ENCODE results near the gene SLC16A9.
"Not testable (repeated sequence)": the region's sequence is repeated elsewhere in the genome, so short reads cannot be mapped to it uniquely, and the experiment has no call there.

Gene SLC16A9, protein sequence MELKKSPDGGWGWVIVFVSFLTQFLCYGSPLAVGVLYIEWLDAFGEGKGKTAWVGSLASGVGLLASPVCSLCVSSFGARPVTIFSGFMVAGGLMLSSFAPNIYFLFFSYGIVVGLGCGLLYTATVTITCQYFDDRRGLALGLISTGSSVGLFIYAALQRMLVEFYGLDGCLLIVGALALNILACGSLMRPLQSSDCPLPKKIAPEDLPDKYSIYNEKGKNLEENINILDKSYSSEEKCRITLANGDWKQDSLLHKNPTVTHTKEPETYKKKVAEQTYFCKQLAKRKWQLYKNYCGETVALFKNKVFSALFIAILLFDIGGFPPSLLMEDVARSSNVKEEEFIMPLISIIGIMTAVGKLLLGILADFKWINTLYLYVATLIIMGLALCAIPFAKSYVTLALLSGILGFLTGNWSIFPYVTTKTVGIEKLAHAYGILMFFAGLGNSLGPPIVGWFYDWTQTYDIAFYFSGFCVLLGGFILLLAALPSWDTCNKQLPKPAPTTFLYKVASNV

GRCh38 chr10:59709395-59710125 is at the start of gene SLC16A9:
SLC16A9 (minus strand) TSS chr10:59709850; CDS start chr10:59684291, 25,559 bp downstream.
- DNase-seq (ENCODE audit: low spot score), result peak; percentile 84

DNA sequence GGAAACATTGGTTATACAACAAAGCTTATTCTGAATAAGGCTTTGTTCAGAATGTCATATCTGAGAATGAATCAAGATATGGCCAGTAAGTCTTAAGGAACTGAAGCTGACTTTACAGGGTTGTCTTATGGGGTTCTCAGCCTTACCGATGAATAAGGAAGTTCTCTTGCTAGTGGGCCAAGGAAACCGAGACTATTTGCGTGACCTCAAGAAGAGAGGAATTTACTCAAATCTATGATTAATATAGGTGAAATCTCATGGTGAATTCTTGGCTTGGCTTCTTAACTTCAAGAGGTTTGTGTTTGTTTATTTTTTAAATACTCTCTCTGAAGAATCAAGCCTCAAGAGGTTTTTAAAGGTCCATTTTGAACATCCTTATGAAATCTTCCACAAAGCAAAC is 48.3 kb upstream of the SLC16A9 start:
- no peak for DNase-seq (ENCODE audit: low spot score)

DNA sequence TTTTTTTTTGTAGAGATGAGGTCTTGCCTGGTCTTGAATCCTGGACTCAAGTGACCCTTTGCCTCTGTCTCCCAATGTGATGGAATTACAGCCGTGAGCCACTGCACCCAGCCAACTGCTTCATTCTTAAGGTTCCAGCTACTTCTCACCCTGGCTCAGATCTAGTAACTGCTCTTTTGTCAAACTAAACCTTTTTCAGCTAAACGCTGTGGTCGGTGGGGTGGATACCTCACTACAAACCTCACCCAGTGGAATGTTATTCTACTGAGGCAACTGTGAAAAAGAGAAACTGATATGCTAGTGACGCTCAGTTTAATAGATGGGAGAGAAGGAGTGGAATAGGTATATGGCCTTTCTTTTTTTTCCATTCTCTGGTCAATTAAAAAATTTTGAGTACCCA is 45.3 kb upstream of the SLC16A9 start:
- no peak for DNase-seq (ENCODE audit: low spot score)

GRCh38 chr10:59753267-59753666 is 43.6 kb upstream of the SLC16A9 start, which contains the start of gene MRLN:
MRLN (minus strand) TSS chr10:59753455.
- no peak for DNase-seq (ENCODE audit: low spot score)

GRCh38 chr10:59752278-59752940 is 42.8 kb upstream of the SLC16A9 start:
- DNase-seq (ENCODE audit: low spot score), result no peak

GRCh38 chr10:59750155-59750945 is 40.7 kb upstream of the SLC16A9 start:
- DNase-seq (ENCODE audit: low spot score), result no peak

DNA sequence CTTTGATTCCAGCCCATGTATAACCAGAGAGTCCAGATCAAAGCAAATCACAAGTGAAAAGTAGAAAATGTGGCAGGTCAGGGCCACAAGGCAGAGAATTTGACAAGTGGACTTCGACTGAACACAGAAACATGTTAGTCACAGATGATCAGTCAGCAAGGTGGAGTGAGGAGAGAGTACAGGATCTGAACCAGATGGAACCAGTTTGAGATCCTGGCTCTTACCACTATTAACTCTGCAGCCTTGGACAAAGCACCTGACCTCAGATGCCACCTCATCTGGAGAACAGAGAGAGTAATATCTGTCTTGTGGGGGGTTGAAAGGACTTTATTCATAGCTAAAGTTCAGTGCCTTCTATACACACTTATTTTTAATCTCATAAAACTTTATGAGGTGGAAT is 39.2 kb upstream of the SLC16A9 start:
- DNase-seq (ENCODE audit: low spot score), result no peak

GRCh38 chr10:59745163-59745650 is 35.6 kb upstream of the SLC16A9 start:
- no peak for DNase-seq (ENCODE audit: low spot score)

GRCh38 chr10:59744762-59745161 is 35.1 kb upstream of the SLC16A9 start:
- not testable (repeated sequence) for DNase-seq (ENCODE audit: low spot score)

DNA sequence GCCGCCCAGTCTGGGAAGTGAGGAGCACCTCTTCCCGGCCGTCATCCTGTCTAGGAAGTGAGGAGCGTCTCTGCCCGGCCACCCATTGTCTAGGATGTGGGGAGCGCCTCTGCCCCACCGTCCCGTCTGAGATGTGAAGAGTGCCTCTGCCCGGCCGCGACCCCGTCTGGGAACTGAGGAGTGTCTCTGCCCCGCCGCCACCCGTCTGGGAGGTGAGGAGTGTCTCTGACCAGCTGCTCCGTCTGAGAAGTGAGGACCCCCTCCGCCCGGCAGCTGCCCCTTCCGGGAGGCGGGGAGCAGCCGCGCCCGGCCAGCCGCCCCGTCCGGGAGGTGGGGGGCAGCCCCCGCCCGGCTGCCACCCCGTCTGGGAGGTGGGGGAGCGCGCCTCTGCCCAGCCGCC is 34.5 kb upstream of the SLC16A9 start:
- DNase-seq (ENCODE audit: low spot score), result not testable (repeated sequence)

- no peak for DNase-seq (ENCODE audit: low spot score)
Measured at GRCh38 chr10:59741583-59741982, 31.9 kb upstream of the SLC16A9 start.

DNA sequence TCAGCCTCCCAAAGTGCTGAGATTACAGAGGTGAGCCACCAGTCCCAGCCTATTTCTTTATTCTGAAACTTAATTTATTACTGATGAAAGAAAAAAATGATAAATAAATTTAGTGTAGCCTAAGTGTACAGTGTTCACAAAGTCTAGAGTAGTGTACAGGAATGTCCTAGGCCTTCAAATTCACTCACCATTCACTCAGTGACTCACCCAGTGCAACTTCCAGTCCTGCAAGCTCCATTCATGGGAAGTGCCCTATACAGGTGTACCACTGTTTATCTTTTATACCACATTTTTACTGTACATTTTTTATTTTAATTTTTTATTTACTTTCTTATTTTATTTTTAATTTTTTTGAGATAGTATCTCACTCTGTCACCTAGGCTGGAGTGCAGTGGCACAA is 31.4 kb upstream of the SLC16A9 start:
- DNase-seq (ENCODE audit: low spot score), result no peak

- no peak for DNase-seq (ENCODE audit: low spot score)
Measured at GRCh38 chr10:59736749-59737148, 27.1 kb upstream of the SLC16A9 start.

GRCh38 chr10:59735296-59735695 is 25.6 kb upstream of the SLC16A9 start:
- DNase-seq (ENCODE audit: low spot score), result no peak

DNA sequence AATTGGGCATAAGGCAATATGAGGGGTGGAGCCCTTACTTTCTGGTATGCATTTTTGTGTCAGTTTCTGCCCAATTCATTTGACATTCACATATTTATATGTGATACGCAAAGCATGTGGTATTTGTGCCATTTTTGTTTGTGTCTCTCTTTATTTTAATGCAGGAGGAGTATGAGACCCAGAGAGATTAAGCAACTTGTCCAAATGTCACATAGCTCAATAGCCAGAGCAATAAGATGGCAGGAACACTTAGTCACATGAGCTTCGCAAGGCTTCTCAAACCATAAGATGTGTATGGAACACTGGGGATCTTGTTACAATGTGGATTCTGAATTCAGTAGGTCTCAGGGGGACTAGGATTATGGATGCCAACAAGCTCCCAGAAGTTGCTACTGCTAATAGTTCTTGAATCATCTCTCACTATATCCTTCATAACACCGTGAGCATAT is 24.4 kb upstream of the SLC16A9 start:
- no peak for DNase-seq (ENCODE audit: low spot score)

DNA sequence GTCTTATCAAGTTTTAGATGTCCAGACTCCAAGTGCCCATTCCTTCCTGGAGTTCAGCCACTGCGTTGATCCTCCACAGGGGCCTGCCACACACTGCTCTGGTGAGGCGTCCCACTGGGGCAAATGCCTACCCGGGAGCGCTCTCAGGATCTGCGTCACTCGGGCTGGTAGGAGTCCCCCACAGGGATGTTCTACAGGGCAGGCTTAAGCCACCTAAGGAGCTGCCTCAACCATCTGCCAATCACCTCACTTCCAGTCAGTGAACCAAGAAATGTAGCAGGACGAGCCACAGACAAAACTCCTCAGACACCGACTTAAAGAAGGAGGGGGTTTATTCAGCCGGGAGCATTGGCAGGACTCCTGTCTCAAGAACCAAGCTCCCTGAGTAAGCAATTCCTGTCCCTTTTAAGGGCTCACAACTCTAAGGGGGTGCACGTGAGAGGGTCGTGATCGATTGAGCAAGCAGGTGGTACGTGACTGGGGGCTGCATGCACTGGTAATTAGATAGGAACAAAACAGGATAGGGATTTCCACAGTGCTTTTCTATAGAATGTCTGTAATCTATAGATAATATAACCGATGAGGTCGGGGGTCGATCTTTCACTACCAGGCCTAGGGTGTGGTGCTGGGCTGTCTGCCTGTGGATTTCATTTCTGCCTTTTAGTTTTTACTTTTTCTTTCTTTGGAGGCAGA is 23.8 kb upstream of the SLC16A9 start:
- DNase-seq (ENCODE audit: low spot score), result not testable (repeated sequence)

GRCh38 chr10:59732849-59733248 is 23.2 kb upstream of the SLC16A9 start:
- DNase-seq (ENCODE audit: low spot score), result not testable (repeated sequence)

DNA sequence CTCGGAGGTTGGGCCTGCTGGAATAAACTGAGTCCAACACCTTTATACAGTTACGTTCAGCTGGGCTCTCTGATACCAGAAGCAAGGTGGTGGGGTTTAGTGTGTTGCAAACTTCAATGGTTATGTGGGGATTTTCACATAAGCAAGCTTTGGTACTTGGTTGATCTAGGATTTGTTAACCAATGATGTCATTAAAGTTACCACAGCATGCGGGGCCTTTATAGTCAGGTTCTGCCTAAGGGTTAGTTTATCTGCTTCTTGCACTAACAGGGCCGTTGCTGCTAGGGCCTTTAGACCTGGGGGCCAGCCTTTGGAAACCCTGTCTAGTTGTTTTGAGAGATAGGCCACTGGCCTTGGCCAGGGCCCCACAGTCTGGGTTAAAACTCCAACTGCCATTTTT is 19.5 kb upstream of the SLC16A9 start:
- DNase-seq (ENCODE audit: low spot score), result not testable (repeated sequence)

- no peak for DNase-seq (ENCODE audit: low spot score)
Measured at GRCh38 chr10:59724098-59724938, 14.7 kb upstream of the SLC16A9 start.

DNA sequence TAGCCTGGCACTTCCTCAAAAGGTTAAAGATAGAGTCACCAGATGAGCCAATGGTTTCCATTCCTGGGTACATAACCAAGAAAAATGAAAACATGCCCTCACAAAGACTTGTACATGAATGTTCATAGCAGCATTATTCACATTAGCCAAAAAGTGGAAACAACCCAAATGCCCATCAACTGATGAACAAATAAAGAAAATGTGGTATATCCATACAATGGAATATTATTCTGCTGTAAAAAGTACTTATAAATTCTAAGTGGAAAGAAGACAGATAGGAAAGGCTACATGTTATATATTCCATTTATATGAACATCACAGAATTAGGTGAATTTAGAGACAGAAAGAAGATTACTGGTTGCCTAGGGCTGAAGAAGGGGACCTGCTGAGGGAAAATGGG is 10.7 kb upstream of the SLC16A9 start:
- DNase-seq (ENCODE audit: low spot score), result no peak

All from activated CD4-positive, alpha-beta T cell treated with anti-CD3 and anti-CD28 coated beads, Interleukin-2, Interleukin-4, amounts not matched to agents 100 ng/mL and 50 ng/mL, durations not matched to agents 16 hours and 8 hours (primary cell).